DND-41 (cell line): ENCODE results near the gene CLCN2.
"Not testable (repeated sequence)": the region's sequence is repeated elsewhere in the genome, so short reads cannot be mapped to it uniquely, and the experiment has no call there.

Experiments used
- ATAC-seq: fragments of 200-7000 bp; cut with Tn5 transposase; 3 replicates; pipeline ENCODE4 v1.9.1; 2021; ENCODE audit warnings: low read depth; ENCODE audit not compliant: insufficient read depth
- DNase-seq: peaks from one replicate; pipeline ENCODE4 v3.0.0-alpha.2; 2020
- H2AFZ ChIP-seq: 2 replicates; pipeline ENCODE4 v1.6.0; 2012; ENCODE audit warnings: low read depth, low read length
- H3K27ac ChIP-seq: 2 replicates; pipeline ENCODE4 v1.5.1; 2012; ENCODE audit warnings: low read length, inconsistent platforms
- H3K27me3 ChIP-seq: fragments of 200-600 bp; sonication (generic); 2 replicates; pipeline ENCODE4 v1.6.0; 2012; ENCODE audit warnings: low read length, mild to moderate bottlenecking, inconsistent platforms; ENCODE audit not compliant: insufficient read depth, poor library complexity
- H3K36me3 ChIP-seq: 2 replicates; pipeline ENCODE4 v1.5.1; 2012; ENCODE audit warnings: low read length, inconsistent platforms; ENCODE audit not compliant: insufficient read depth
- H3K4me1 ChIP-seq: 2 replicates; pipeline ENCODE4 v1.5.1; 2012; ENCODE audit warnings: mild to moderate bottlenecking, low read length; ENCODE audit not compliant: insufficient read depth
- H3K4me2 ChIP-seq: 2 replicates; pipeline ENCODE4 v1.6.0; 2012; ENCODE audit warnings: mild to moderate bottlenecking, moderate library complexity, low read length, inconsistent platforms; ENCODE audit not compliant: insufficient read depth
- H3K4me3 ChIP-seq, 2 experiments: fragments of 200-600 bp in 1 of 2; shearing (Covaris generic) in 1 of 2; 2 replicates each; pipeline ENCODE4 v1.5.1; 2012 to 2016; ENCODE audit warnings: inconsistent platforms in 2 of 2, low read length in 2 of 2, mild to moderate bottlenecking in 2 of 2, low read depth in 1 of 2, moderate library complexity in 1 of 2
- H3K79me2 ChIP-seq: 2 replicates; pipeline ENCODE4 v1.6.0; 2012; ENCODE audit warnings: low read length, inconsistent platforms; ENCODE audit not compliant: insufficient read depth
- H3K9ac ChIP-seq: 2 replicates; pipeline ENCODE4 v1.6.0; 2012; ENCODE audit warnings: low read depth, mild to moderate bottlenecking, inconsistent platforms, low read length, moderate library complexity
- H3K9me3 ChIP-seq: 2 replicates; pipeline ENCODE4 v1.5.1; 2012; ENCODE audit warnings: low read length, moderate library complexity, mild to moderate bottlenecking, inconsistent platforms; ENCODE audit not compliant: insufficient read depth, severe bottlenecking
- H4K20me1 ChIP-seq: 2 replicates; pipeline ENCODE4 v1.6.0; 2012; ENCODE audit warnings: low read length; ENCODE audit not compliant: insufficient read depth
- EZH2 ChIP-seq: IDR thresholded peaks from 3 replicates; pipeline ENCODE4 v1.6.1; 2012; ENCODE audit warnings: borderline replicate concordance, low read depth, mild to moderate bottlenecking, moderate library complexity, low read length, inconsistent platforms; ENCODE audit not compliant: severe bottlenecking
- TF ChIP-seq, protein P1 (sequence below): IDR thresholded peaks from 2 replicates; pipeline ENCODE4 v1.5.1; 2012; ENCODE audit warnings: borderline replicate concordance, low read length, moderate library complexity, mild to moderate bottlenecking; ENCODE audit not compliant: poor library complexity, severe bottlenecking; ENCODE audit errors: extremely low read depth

The CLCN2 gene

DNA sequence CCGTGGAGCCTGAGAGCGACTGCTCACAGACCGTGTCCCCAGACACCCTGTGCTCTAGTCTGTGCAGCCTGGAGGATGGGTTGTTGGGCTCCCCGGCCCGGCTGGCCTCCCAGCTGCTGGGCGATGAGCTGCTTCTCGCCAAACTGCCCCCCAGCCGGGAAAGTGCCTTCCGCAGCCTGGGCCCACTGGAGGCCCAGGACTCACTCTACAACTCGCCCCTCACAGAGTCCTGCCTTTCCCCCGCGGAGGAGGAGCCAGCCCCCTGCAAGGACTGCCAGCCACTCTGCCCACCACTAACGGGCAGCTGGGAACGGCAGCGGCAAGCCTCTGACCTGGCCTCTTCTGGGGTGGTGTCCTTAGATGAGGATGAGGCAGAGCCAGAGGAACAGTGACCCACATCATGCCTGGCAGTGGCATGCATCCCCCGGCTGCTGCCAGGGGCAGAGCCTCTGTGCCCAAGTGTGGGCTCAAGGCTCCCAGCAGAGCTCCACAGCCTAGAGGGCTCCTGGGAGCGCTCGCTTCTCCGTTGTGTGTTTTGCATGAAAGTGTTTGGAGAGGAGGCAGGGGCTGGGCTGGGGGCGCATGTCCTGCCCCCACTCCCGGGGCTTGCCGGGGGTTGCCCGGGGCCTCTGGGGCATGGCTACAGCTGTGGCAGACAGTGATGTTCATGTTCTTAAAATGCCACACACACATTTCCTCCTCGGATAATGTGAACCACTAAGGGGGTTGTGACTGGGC is 16.7 kb downstream of the CLCN2 start:
- Histone ChIP-seq H3K27ac (no peak overlapping the region), H3K4me2 (no peak overlapping the region), H3K4me1 (peaks cover 9% of the 10 kb centered on the region; the same call in 1 of the 2 replicates), H3K79me2 (no peaks in the 10 kb centered on the region), H3K36me3 (peaks cover 3% of the 10 kb centered on the region), H3K27me3 (no peaks in the 10 kb centered on the region), H3K9ac (no peak overlapping the region), H4K20me1 (no peaks in the 10 kb centered on the region), H3K9me3 (no peaks in the 10 kb centered on the region), H3K4me3 (no peak overlapping the region), H2AFZ (no peak overlapping the region)
- TF ChIP-seq, protein P1, sequence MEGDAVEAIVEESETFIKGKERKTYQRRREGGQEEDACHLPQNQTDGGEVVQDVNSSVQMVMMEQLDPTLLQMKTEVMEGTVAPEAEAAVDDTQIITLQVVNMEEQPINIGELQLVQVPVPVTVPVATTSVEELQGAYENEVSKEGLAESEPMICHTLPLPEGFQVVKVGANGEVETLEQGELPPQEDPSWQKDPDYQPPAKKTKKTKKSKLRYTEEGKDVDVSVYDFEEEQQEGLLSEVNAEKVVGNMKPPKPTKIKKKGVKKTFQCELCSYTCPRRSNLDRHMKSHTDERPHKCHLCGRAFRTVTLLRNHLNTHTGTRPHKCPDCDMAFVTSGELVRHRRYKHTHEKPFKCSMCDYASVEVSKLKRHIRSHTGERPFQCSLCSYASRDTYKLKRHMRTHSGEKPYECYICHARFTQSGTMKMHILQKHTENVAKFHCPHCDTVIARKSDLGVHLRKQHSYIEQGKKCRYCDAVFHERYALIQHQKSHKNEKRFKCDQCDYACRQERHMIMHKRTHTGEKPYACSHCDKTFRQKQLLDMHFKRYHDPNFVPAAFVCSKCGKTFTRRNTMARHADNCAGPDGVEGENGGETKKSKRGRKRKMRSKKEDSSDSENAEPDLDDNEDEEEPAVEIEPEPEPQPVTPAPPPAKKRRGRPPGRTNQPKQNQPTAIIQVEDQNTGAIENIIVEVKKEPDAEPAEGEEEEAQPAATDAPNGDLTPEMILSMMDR: no peak
- no peak for TF ChIP-seq EZH2
- no peak for ATAC-seq
- no peak for DNase-seq

DNA sequence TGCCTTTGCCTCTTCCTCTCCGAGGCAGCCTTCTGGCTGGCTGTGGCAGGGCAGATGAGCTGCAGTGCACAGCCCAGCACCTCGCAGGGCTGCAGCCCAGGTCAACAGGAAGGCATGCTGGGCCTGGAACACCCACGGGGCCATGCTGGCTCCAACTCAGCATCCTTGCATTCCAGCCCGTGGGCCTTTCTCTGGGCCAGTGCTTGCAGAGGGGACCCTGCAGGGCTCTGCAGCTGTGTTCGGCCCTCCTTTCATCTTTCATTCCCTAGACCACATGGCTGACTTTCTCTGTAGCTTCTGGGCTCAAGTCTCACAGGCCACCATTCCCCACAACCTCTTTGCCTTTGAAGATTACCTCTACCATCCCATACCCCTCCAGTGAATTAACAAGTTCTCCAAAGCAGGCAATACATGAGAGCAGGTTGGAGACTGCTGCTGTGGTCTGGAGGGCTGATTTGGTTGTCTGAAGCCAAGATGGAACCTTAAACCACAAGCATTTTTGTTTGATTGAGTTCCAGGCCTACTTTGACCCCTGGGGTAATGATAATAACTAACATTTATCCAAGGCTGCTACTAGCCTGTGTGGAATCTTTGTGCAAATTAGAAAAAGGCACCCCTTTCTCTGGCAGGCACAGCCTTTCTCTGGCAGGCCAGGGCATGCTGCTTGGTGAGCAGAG is 18.1 kb downstream of the CLCN2 start:
- Histone ChIP-seq H2AFZ (no peak overlapping the region), H3K27ac (no peak overlapping the region), H3K27me3 (no peaks in the 10 kb centered on the region), H3K9ac (no peak overlapping the region), H4K20me1 (no peaks in the 10 kb centered on the region), H3K4me1 (peaks cover 9% of the 10 kb centered on the region; the same call in 1 of the 2 replicates), H3K79me2 (no peaks in the 10 kb centered on the region), H3K4me2 (no peak overlapping the region), H3K9me3 (no peaks in the 10 kb centered on the region), H3K36me3 (peaks cover 3% of the 10 kb centered on the region), H3K4me3 (no peak overlapping the region)
- ATAC-seq (no peak), DNase-seq (no peak)
- TF ChIP-seq, protein P1: no peak
- TF ChIP-seq EZH2: no peak

DNA sequence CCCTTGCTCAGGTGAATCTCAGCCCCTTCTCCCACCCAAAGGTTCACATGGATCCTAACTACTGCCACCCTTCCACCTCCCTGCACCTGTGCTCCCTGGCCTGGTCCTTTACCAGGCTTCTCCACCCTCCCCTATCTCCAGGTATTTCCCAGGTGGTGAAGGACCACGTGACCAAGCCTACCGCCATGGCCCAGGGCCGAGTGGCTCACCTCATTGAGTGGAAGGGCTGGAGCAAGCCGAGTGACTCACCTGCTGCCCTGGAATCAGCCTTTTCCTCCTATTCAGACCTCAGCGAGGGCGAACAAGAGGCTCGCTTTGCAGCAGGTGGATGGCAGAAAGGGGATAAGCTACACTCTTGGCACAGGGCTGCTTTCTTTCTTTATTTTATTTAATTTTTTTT is 19.5 kb downstream of the CLCN2 start:
- Histone ChIP-seq H3K27ac (no peak overlapping the region), H4K20me1 (peaks cover 6% of the 10 kb centered on the region; the same call in 1 of the 2 replicates), H3K79me2 (peaks cover 3% of the 10 kb centered on the region; the same call in 1 of the 2 replicates), H2AFZ (no peak overlapping the region), H3K4me3 (no peak overlapping the region), H3K4me2 (no peak overlapping the region), H3K9ac (no peak overlapping the region), H3K9me3 (no peaks in the 10 kb centered on the region), H3K27me3 (no peaks in the 10 kb centered on the region), H3K4me1 (peaks cover 14% of the 10 kb centered on the region), H3K36me3 (peaks cover 3% of the 10 kb centered on the region)
- DNase-seq (no peak), ATAC-seq (no peak)
- TF ChIP-seq EZH2: no peak
- TF ChIP-seq, protein P1: no peak

DNA sequence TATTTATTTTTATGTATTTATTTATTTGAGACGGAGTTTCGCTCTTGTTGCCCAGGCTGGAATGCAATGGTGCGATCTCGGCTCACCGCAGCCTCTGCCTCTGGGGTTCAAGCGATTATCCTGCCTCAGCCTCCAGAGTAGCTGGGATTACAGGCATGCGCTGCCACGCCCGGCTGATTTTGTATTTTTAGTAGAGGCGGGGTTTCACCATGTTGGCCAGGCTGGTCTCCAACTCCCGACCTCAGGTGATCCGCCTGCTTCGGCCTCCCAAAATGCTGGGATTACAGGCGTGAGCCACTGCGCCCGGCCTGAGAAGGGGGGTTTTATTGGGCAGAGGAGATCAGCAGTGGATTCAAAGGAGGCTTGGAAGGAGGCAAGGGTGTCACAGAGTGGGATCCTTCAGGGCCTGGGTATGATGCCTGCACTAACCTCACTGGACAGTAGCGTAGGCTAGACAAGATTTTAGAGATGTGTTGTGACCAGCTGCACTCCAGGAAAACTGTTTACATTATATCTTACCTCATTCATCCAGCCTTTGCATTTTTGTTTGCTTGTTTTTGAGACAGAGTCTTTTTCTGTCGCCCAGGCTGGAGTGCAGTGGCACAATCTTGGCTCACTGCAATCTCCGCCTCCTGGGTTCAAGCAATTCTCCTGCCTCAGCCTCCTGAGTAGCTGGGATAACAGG is 21.8 kb downstream of the CLCN2 start:
- not testable (repeated sequence) for H3K4me2 ChIP-seq, H3K9ac ChIP-seq, H3K4me3 ChIP-seq, H3K27ac ChIP-seq, ATAC-seq, H2AFZ ChIP-seq, H3K9me3 ChIP-seq, DNase-seq, H3K27me3 ChIP-seq
- Histone ChIP-seq H4K20me1 (peaks cover 21% of the 10 kb centered on the region), H3K79me2 (peaks cover 11% of the 10 kb centered on the region), H3K36me3 (peaks cover 12% of the 10 kb centered on the region), H3K4me1 (peaks cover 26% of the 10 kb centered on the region)
